HG03159 (cell line): ENCODE data around the gene ZMAT3.
"Not testable (repeated sequence)": the region's sequence is repeated elsewhere in the genome, so short reads cannot be mapped to it uniquely, and the experiment has no call there.

Source experiments
- ATAC-seq: cut with Tn5 transposase; IDR thresholded peaks from one replicate; pipeline ENCODE4 v1.9.1; 2021; ENCODE audit warnings: mild to moderate bottlenecking, moderate library complexity; ENCODE audit not compliant: unreplicated experiment

The ZMAT3 gene, protein sequence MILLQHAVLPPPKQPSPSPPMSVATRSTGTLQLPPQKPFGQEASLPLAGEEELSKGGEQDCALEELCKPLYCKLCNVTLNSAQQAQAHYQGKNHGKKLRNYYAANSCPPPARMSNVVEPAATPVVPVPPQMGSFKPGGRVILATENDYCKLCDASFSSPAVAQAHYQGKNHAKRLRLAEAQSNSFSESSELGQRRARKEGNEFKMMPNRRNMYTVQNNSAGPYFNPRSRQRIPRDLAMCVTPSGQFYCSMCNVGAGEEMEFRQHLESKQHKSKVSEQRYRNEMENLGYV

DNA sequence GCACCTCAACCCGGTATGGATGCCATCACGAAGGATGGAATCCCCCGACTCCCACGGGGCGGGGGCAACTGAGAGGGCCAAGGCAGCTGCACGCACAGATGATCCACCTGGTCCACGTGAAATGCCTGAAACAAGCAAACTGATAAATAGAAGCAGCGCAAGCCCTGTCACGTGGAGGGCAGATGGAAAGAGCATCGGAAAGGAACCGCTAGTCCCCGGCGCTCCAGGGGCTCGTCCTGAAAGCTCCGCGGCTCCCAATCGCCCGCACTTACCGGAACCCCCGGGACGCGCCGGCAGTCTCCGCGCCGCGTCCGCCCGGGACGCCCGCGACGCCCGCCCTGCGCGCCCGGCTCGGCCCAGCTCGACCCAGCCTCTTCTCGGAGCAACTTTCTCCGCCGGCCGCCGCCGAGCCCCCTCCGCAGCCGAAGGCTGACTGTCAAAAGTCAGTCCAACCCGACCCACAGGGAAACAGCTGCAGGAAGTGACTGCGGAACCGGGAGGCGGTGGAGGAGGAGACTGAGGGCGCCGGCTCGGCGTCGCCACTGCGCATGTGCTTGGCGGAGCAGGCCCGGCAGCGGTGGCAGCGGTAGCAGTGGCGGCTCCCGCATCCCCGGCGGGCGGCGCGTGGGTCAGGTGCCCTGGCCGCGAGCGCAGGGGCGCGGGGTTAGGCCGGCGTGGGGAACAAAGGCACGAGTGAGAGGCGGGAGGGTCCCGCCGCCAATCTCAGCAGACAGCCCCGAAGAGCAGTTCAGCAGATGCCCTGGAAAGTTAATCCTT lies at the start of gene ZMAT3:
Gene ZMAT3, minus strand, starts transcription at position 487 of the 777 bp plus-strand sequence. CDS start 4,057 bp downstream, outside the sequence.
- ATAC-seq, result peak; percentile 67

DNA sequence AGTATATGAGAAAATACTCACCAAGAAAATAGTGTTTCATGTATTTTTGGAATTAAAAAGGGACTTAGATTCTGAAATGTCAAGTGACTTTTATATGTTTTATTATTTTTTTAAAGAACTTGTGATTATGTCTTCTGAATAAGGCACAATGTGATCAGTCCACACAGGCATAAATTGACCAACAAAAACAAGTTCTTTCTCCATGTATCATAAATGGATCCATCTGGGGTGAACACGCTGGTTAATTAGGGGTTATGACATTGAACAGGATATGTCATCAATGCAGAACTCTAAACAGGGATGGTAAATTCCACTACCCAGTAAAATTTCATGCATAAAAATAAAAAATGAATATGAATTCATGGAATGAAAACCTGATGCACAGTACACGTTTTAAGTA lies 45.2 kb upstream of the ZMAT3 start:
- ATAC-seq, result no peak

DNA sequence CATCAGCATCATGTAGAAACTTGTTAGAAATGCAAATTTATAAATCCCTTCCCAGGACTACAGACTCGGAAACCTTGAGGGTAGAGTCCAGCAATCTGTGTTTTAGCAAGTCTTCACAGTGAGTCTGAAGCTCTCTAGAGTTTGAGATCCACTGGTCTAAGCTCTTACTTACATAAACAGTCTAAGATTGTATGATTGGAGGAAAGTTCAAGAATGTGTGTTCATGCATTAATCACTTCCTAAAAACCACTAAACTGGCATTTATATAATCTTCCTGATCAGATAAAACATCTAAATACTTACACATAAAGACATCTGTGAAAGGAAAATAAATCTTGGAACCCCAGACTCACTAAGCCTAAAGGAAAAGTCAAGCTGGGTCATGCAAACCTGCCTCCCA lies 43.8 kb upstream of the ZMAT3 start:
- not testable (repeated sequence) for ATAC-seq

DNA sequence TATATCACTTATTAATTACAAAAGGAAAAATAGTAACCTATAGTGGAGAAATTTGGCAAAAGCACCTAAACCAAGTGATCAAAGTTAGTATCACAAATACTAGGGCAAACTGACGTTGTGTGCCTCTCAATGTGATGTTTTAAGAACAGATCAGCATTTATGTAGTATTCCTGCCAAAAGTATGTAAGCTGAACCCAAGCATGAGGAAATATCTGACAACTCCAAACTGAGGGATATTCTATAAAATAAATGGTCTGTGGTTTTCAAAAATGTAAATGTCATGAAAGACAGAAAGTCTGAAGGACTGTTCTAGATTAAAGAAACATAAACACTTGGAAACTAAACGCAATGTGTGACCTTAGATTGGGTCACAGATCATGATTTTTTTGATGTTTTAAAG lies 42.3 kb upstream of the ZMAT3 start:
- ATAC-seq, result no peak

DNA sequence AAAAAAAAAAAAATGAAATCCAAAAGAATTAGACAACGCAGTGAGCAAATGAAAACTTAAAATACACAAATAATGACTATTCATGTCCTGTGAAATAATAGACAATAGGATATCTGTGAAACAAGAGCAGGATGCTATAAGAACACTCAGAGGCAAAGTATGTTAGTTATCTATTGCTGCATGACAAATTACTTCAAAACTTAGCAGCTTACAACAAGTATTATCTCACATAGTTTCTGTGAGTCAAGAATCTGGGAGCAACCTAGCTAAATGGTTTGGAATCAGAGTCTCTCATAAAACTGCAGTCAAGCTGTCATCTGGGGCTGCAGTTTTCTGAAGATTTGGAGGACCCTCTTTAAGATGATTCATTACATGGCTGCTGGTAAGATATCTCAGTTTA lies 36.5 kb upstream of the ZMAT3 start:
- ATAC-seq, result no peak

DNA sequence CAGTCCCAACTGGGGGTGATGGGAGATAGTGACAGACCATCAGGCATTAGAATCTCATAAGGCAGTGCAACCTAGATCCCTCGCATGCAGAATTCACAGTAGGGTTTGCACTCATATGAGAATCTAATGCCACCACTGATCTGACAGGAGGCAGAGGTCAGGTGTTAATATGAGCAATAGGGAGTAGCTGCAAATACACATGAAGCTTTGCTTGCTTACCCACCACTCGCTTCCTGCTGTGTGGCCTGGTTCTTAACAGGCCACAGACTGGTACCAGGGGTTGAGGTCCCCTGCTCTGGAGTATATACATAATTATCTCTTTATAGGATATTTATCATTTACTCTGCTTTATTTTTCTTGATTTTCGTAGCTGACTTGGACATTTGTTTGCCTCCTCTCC lies 36.0 kb upstream of the ZMAT3 start:
- no peak for ATAC-seq

DNA sequence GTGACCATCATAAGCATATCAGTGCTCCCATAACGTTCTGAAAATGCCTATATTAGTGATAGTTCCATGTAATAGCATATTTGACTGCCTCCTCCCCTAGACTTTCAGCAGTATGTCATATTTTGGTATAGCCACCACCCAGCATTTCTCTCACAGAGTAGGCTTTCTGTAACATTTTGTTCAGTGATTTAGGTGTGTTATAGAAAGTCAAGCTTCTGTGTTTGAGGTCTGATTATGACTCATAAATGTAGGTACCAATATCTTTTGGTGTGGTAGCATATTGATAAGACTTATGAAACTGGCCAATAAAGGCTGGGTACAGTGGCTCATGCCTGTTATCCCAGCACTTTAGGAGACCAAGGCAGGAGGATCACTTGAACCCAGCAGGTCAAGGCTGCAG lies 34.3 kb upstream of the ZMAT3 start:
- no peak for ATAC-seq

DNA sequence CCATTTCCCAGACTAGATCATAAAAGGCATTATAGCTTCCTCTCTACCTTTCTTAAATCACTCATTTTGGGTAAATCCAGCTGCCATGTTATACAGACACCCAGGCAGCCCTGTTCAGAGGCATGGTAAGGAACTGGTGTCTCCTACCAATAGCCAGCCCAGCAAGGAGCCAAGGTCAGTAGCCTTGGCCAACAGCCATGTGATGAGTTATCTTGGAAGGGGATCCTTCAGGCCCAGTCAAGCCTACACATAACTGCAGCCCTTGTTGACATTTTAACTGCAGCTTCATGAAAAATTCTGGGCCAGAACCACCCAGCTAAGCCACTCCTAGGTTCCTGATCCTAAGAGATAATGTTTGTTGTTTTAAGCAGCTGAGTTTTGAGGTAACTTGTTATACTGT lies 29.0 kb upstream of the ZMAT3 start:
- ATAC-seq, result no peak

DNA sequence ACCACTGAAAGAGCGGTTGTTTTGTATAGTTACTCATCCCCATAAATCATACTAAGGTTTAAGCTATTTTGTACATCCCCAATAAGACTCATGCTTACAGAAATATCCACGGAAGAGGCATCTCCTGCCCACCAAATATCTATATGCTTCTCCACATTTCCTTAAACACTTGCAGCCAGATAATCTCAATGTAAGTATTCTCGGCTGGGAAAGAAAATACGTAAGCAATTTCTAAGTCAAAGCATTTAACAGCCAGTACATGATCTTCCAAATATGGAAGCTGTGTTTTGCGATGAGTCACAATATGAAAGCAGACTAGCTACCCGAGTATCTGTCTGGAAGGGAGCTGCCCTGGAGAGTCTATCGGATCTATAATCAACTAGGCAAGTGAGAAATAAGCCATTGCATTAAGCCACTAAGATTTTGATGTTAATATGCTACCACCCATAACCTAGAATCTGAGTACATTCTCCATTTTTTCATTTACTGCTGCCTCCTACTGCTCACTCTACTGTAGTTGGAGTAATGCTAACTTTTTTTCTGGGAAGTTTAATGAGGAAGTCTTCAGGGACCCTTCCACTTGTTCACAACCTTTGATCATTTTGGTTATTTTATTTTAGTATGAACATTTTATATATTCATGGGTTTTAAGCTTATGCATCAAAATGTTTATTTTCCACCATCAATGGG lies 26.9 kb upstream of the ZMAT3 start:
- ATAC-seq, result no peak

DNA sequence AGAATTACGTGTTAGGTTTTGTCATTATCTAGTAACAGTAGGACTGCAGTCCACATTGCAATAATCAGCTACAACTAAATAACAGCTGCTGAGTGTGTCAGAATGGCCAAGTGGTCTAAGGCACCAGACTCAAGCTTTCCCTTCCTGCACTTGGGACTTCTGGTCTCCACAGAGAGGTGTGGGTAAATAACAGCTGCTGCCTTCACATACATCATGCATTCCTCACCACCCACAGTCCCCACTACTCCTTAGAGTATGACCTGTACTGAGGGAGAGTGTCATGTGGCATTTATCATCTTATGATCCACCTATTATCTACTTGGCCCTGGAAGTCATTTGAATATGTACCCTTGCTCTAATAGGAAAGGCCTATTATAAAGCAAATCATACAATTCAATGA lies 22.2 kb upstream of the ZMAT3 start:
- ATAC-seq, result no peak

DNA sequence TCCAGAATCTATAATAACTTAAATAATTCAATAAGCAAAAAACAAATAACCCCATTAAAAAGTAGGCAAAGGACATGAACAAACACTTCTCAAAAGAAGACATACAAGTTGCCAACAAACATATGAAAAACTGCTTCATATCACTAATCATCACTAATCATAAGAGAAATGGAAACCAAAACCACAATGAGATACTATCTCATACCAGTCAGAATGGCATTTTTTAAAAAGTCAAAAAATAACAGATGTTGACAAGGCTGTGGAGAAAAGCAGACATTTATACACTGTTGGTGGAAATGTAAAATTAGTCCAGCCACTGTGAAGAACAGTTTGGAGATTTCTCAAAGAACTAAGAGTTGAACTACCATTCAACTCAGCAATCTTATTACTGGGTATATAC lies 19.5 kb upstream of the ZMAT3 start:
- ATAC-seq, result peak; percentile 67

DNA sequence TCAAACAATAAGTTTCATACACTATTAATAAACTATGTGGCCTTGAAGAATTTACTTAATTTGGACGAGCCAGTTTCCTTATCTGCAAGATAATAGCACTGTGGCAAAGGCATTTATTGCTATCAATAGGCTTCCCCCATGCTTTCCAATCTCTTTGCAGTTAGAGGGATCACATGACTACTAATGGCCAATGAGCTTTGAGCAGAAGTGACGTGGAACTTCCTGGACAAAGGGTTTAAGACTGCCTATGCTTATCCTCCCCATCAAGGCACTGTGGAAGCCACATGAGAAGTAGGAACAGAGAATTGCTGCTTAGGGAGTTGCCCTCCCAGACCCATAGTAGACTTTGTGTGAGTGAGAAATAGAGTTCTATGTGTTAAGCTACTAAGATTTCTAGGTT lies 16.7 kb upstream of the ZMAT3 start:
- no peak for ATAC-seq

DNA sequence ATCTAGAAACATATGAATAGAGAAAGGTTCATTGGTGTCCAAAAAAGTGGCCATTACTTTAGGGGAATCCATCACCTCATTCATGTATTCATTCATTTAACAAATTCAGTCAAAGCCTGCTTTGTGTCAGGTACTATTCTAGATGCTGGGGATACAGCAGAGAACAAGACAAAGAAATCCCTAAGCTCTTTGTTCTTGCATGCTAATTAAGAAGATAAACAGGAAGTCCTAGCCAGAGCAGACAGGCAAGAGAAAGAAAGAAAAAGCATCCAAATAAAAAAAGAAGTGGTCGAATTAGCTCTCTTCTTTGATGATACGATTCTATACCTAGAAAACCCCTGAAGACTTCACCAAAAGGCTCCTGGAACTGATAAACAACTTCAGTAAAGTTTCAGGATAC lies 12.4 kb upstream of the ZMAT3 start:
- no peak for ATAC-seq

DNA sequence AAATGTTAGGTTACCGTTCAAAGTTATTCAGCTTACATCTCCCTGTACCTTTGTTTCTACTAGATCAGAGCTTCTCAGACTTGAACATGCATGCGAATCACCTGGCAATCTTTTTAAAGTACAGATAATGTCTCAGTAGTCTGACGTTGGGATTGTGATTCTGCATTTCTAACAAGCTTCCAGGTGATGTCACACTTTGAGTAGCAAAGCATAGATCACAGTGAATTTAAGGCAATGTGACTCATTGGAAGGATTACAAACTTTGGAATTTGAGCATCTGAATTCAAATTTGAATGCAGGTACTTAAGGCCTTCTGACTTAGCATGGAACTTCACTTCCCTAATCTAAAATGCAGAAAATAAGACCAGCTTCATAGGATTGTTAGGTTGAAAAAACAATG lies 10.8 kb upstream of the ZMAT3 start:
- no peak for ATAC-seq

DNA sequence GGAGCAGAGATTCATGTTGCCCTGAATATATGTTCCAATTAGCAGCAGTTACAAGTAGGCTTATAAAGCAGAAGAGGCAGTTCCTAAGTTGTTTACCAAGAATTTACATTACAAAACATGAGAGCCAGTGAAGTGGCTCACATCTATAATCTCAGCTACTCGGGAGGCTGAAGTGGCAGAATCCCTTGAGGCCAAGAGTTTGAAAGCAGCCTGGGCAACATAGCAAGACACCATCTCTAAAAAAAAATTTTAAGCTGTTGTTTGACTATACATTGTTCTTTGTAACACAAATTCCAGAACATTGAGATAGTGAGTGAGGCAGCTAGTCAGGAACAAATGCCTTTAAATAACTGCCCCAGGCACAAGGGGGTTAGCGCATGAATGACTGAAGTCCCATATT lies 10.3 kb upstream of the ZMAT3 start:
- ATAC-seq, result no peak

DNA sequence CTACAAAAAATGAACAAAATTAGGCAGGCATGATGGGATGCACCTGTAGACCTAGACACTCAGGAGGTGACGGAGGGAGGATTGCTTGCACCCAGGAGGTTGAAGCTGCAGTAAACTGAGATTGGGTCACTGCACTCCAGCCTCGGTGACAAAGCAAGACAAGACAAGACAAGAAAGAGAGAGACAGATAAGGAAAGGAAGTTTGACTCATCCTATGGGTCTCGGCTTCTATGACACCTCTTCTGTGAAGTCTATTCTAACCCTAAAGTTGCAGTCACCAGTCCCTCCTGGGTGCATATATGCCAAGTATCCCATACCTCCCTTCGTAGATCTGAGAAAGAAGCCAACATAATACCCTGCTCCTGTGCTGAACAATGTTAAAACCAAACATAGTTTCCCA lies 7.9 kb upstream of the ZMAT3 start:
- no peak for ATAC-seq

DNA sequence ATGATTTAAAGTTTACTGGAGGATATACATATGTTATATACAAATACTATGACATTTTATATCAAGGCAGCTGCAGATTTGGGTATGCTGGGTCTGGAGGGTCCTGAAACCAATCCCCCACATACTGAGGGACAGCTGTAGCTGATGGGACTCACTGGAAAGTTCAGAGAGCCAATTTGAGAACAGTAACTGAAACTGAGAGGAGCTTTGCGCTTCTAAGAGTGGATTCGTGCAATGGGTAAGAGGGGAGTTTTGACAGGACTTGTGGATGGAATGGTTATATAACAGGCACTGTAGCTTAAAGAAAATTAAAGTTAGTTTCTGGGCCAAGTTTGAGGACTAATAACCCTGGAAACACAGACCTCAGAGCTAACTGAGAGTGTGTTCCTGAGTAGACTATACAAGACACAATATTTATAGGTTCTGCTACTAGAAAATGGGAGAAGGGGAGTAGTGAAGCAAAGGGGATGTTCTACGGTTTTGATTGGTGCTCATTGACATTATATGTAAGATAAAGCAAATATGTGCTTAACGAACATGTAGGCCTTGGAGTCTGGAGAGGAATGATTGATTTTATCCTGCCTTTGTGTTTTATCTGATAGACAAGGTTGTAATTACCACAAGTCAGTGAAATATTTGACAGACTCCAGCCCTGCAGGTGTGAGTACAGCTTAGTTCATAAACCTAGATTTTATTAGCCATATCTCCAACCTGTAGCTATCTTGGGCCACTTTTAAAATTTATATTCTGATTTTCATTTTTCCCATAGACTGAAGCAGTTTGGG lies 4.8 kb upstream of the ZMAT3 start:
- ATAC-seq, result peak; percentile 32

DNA sequence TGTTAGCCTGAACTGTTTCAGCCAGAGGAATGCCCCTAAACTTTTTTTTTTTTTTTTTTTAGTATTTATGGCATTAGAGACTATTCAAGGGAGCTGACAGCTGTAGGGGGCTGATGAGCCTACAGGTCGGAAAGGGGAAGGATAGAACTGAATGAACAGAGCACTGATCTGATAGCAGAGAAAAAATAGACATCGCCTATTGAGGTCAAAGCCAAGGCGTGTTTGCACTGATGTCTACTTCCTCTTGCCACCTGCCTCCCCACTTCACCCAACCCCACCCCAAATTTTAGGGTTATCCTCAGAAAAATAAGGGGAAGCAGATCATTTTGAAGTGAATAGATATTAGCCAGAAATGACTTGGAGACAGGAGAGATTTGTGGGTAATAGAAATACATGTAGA lies 3.0 kb upstream of the ZMAT3 start:
- peak; percentile 32 for ATAC-seq

DNA sequence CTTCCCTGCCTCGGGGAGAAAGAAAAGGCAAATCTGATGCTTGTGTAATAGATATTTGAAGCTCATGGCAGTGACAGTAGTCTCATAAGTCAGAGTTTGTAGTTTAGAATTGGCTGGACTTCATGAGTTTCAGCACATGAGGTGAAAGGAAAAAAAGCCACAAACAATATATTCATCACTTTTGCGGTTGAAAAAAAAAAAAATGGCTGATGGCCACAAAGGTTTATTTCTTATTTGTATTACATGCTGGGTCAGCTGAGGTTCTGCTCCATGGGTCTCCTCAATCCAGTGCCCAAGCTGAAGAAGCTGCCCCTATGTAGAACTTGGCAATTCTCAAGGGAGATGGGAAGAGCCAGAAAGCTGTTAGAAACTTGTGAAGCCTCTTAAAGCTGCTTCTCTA lies 2.2 kb upstream of the ZMAT3 start:
- ATAC-seq, result no peak

DNA sequence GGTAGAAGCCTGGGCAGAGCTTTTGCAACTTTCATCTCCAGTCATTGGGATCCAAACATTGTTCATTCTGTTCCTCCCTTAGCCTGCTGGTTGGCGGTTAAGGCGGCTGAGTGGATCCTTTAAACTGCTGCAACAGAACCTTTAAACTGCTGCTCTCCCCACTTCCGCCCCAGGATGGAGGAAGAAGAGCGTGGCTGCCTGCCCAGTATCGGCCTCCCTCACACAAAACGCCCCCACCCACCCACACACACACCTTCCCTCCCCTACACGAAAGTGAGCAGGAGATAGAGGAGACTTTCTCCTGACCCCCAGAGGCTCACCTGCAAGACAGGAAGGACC lies 460 bp upstream of the ZMAT3 start:
- ATAC-seq, result peak; percentile 19

DNA sequence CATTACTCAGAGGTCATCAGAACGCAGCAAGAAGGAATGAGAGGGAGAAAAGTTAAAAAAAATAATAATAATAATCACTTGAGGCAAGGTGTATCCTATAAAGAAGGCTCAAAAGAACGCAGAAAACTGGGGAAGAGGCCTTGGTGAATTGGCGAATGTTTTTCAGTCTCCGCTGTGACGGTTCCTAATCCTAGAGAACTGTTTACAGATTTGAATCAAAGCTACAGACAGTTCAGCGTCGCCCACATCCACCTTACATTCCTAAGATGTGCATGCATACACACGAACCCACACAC lies 634 bp downstream of the ZMAT3 start:
- ATAC-seq, result no peak
